ENCODE data around the gene SAT1. TPM values are rescaled to one million over a fixed set of nuclear protein-coding genes. Genes with fewer than 3 reads are reported as not detected.

SAT1 gene
- total and polyA plus RNA-seq, 2 of the 13 experiments (the other 11 are each of a cell fraction or from before 2014, with no cell fraction given) = 216 to 1,243 TPM

DNA sequence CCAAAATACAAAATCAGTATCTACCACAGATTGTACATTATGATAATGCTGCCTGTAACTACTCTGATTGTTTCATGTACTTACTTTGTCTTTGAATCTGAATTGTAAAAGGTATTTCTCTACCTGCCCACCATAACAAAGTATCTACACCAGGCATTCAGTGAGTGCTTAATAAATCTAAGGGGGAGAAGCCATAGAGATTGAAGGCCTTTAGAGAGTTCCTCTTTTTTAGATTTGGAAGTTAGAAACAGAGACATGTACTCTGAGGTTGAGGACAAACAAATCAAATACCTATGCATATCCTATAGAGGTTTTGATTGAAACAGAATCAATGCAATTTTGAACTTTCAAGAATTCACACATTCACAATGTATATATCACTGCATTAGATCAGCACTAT, 42.7 kb downstream of the SAT1 start (continued):
- TF ChIP-seq, protein P1, sequence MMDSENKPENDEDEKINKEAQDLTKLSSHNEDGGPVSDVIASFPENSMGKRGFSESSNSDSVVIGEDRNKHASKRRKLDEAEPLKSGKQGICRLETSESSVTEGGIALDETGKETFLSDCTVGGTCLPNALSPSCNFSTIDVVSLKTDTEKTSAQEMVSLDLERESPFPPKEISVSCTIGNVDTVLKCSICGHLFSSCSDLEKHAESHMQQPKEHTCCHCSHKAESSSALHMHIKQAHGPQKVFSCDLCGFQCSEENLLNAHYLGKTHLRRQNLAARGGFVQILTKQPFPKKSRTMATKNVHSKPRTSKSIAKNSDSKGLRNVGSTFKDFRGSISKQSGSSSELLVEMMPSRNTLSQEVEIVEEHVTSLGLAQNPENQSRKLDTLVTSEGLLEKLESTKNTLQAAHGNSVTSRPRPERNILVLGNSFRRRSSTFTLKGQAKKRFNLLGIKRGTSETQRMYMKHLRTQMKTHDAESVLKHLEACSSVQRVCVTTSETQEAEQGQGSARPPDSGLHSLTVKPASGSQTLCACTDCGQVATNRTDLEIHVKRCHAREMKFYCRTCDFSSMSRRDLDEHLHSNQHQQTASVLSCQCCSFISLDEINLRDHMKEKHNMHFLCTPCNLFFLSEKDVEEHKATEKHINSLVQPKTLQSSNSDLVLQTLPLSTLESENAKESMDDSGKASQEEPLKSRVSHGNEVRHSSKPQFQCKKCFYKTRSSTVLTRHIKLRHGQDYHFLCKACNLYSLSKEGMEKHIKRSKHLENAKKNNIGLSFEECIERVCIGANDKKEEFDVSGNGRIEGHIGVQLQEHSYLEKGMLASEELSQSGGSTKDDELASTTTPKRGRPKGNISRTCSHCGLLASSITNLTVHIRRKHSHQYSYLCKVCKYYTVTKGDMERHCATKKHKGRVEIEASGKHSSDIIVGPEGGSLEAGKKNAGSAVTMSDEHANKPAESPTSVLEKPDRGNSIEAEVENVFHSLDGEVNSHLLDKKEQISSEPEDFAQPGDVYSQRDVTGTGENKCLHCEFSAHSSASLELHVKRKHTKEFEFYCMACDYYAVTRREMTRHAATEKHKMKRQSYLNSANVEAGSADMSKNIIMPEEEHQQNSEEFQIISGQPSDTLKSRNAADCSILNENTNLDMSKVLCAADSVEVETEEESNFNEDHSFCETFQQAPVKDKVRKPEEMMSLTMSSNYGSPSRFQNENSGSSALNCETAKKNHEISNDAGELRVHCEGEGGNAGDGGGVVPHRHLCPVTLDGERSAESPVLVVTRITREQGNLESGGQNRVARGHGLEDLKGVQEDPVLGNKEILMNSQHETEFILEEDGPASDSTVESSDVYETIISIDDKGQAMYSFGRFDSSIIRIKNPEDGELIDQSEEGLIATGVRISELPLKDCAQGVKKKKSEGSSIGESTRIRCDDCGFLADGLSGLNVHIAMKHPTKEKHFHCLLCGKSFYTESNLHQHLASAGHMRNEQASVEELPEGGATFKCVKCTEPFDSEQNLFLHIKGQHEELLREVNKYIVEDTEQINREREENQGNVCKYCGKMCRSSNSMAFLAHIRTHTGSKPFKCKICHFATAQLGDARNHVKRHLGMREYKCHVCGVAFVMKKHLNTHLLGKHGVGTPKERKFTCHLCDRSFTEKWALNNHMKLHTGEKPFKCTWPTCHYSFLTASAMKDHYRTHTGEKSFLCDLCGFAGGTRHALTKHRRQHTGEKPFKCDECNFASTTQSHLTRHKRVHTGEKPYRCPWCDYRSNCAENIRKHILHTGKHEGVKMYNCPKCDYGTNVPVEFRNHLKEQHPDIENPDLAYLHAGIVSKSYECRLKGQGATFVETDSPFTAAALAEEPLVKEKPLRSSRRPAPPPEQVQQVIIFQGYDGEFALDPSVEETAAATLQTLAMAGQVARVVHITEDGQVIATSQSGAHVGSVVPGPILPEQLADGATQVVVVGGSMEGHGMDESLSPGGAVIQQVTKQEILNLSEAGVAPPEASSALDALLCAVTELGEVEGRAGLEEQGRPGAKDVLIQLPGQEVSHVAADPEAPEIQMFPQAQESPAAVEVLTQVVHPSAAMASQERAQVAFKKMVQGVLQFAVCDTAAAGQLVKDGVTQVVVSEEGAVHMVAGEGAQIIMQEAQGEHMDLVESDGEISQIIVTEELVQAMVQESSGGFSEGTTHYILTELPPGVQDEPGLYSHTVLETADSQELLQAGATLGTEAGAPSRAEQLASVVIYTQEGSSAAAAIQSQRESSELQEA (CRISPR knock-in tag; IDR thresholded peaks at IDR 0.05; ENCODE audit: not compliant biosample characterization) = no peak
- TF ChIP-seq ARID3A (IDR thresholded peaks at IDR 0.05; ENCODE audit: low read depth, low read length) (no peak), SMAD9 (CRISPR knock-in tag; IDR thresholded peaks at IDR 0.05) (no peak), ZNF180 (CRISPR knock-in tag; IDR thresholded peaks at IDR 0.05; ENCODE audit: borderline replicate concordance, low read depth) (no peak), CREB1 (IDR thresholded peaks at IDR 0.05) (no peak), CREB1 (CRISPR knock-in tag; IDR thresholded peaks at IDR 0.05) (no peak), ZNF570 (CRISPR knock-in tag; IDR thresholded peaks at IDR 0.05; ENCODE audit: borderline replicate concordance) (no peak), ZBTB8A (CRISPR knock-in tag; IDR thresholded peaks at IDR 0.05; ENCODE audit: borderline replicate concordance, low read depth) (no peak), NR2F2 (IDR thresholded peaks at IDR 0.05; ENCODE audit: borderline replicate concordance, low read depth) (no peak), NKX3-1 (CRISPR knock-in tag; IDR thresholded peaks at IDR 0.05) (no peak)
- TF ChIP-seq, protein P2, sequence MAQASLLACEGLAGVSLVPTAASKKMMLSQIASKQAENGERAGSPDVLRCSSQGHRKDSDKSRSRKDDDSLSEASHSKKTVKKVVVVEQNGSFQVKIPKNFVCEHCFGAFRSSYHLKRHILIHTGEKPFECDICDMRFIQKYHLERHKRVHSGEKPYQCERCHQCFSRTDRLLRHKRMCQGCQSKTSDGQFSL (CRISPR knock-in tag; IDR thresholded peaks at IDR 0.05) = no peak

All from HepG2 (cell line).